ENCODE measurements around the gene SLC27A1.
"Not testable (repeated sequence)": the region's sequence is repeated elsewhere in the genome, so short reads cannot be mapped to it uniquely, and the experiment has no call there.

SLC27A1 gene

GRCh38 chr19:17457616-17458015, 12.7 kb upstream of the SLC27A1 start:
- DNase-seq (ENCODE audit: low read depth), result no peak

GRCh38 chr19:17458970-17459369, 11.4 kb upstream of the SLC27A1 start:
- no peak for DNase-seq (ENCODE audit: low read depth)

GRCh38 chr19:17460372-17461230, 9.7 kb upstream of the SLC27A1 start, which contains the start of gene NXNL1:
TSS of gene NXNL1 (minus strand) at chr19:17460926. CDS start at chr19:17460869, 57 bp downstream.
- DNase-seq (ENCODE audit: low read depth), result no peak

GRCh38 chr19:17466487-17466850, 3.9 kb upstream of the SLC27A1 start:
- DNase-seq (ENCODE audit: low read depth), result no peak

GRCh38 chr19:17467471-17468301, 2.6 kb upstream of the SLC27A1 start:
- DNase-seq (ENCODE audit: low read depth), result no peak

- no peak for DNase-seq (ENCODE audit: low read depth)
Measured at GRCh38 chr19:17468302-17469091, 1.8 kb upstream of the SLC27A1 start.

GRCh38 chr19:17469092-17469480, 1.2 kb upstream of the SLC27A1 start:
- no peak for DNase-seq (ENCODE audit: low read depth)

GRCh38 chr19:17469481-17470067, 750 bp upstream of the SLC27A1 start:
- peak; percentile 88 for DNase-seq (ENCODE audit: low read depth)

GRCh38 chr19:17471410-17472125, 1.2 kb downstream of the SLC27A1 start:
- no peak for DNase-seq (ENCODE audit: low read depth)

- no peak for DNase-seq (ENCODE audit: low read depth)
Measured at GRCh38 chr19:17473041-17473440, 2.7 kb downstream of the SLC27A1 start.

GRCh38 chr19:17475011-17475540, 4.8 kb downstream of the SLC27A1 start:
- not testable (repeated sequence) for DNase-seq (ENCODE audit: low read depth)

GRCh38 chr19:17475541-17476115, 5.3 kb downstream of the SLC27A1 start:
- DNase-seq (ENCODE audit: low read depth), result no peak

- DNase-seq (ENCODE audit: low read depth), result no peak
Measured at GRCh38 chr19:17479325-17479791, 9.0 kb downstream of the SLC27A1 start.

- DNase-seq (ENCODE audit: low read depth), result no peak
Measured at GRCh38 chr19:17481986-17482385, 11.7 kb downstream of the SLC27A1 start.

- no peak for DNase-seq (ENCODE audit: low read depth)
Measured at GRCh38 chr19:17482877-17483604, 12.7 kb downstream of the SLC27A1 start.

GRCh38 chr19:17483605-17484002, 13.3 kb downstream of the SLC27A1 start:
- DNase-seq (ENCODE audit: low read depth), result no peak

GRCh38 chr19:17484520-17485185, 14.3 kb downstream of the SLC27A1 start:
- no peak for DNase-seq (ENCODE audit: low read depth)

GRCh38 chr19:17486545-17487240, 16.4 kb downstream of the SLC27A1 start:
- DNase-seq (ENCODE audit: low read depth), result no peak
